NCI-H2227 treated with DMSO at 0.1 percent for 48 hours (cell line): ENCODE measurements around the gene ZNF516.

Experiments
- DNase-seq: peaks from one replicate; lab custom pipeline; 2025; lab: John Stamatoyannopoulos, UW

The ZNF516 gene

GRCh38 chr18:76397631-76398030, 97.4 kb downstream of the ZNF516 start:
- no peak for DNase-seq

- no peak for DNase-seq
Observed at GRCh38 chr18:76396792-76397191, 98.2 kb downstream of the ZNF516 start.

GRCh38 chr18:76395609-76396008, 99.4 kb downstream of the ZNF516 start:
- no peak for DNase-seq

GRCh38 chr18:76394780-76395476, 100.1 kb downstream of the ZNF516 start:
- DNase-seq: no peak

GRCh38 chr18:76392349-76392748, 102.7 kb downstream of the ZNF516 start:
- no peak for DNase-seq

- no peak for DNase-seq
Observed at GRCh38 chr18:76391746-76392145, 103.3 kb downstream of the ZNF516 start.

GRCh38 chr18:76391038-76391437, 104.0 kb downstream of the ZNF516 start:
- no peak for DNase-seq

GRCh38 chr18:76390452-76391035, 104.5 kb downstream of the ZNF516 start:
- DNase-seq: no peak

- DNase-seq: no peak
Observed at GRCh38 chr18:76389716-76390115, 105.3 kb downstream of the ZNF516 start.

GRCh38 chr18:76388891-76389423, 106.1 kb downstream of the ZNF516 start:
- DNase-seq: no peak

- no peak for DNase-seq
Observed at GRCh38 chr18:76388261-76388660, 106.8 kb downstream of the ZNF516 start.

GRCh38 chr18:76387608-76388007, 107.4 kb downstream of the ZNF516 start:
- DNase-seq: no peak

- DNase-seq: no peak
Observed at GRCh38 chr18:76386886-76387285, 108.2 kb downstream of the ZNF516 start.

- DNase-seq: no peak
Observed at GRCh38 chr18:76386071-76386470, 109.0 kb downstream of the ZNF516 start.

GRCh38 chr18:76385681-76385975, 109.4 kb downstream of the ZNF516 start:
- no peak for DNase-seq

- DNase-seq: no peak
Observed at GRCh38 chr18:76384861-76385680, 110.0 kb downstream of the ZNF516 start.

GRCh38 chr18:76384114-76384790, 110.8 kb downstream of the ZNF516 start:
- DNase-seq: no peak

GRCh38 chr18:76383636-76384035, 111.4 kb downstream of the ZNF516 start:
- no peak for DNase-seq

GRCh38 chr18:76382275-76382674, 112.8 kb downstream of the ZNF516 start:
- no peak for DNase-seq

GRCh38 chr18:76380791-76381405, 114.1 kb downstream of the ZNF516 start:
- DNase-seq: no peak

GRCh38 chr18:76380127-76380729, 114.8 kb downstream of the ZNF516 start:
- DNase-seq: no peak
